ENCODE results near the gene GALE. TPM values are rescaled to one million over a fixed set of nuclear protein-coding genes. Genes with fewer than 3 reads are reported as not detected.

GALE gene
- polyA plus RNA-seq, 3 donors = 17.6 to 21.9 (median 18.0) TPM

DNA sequence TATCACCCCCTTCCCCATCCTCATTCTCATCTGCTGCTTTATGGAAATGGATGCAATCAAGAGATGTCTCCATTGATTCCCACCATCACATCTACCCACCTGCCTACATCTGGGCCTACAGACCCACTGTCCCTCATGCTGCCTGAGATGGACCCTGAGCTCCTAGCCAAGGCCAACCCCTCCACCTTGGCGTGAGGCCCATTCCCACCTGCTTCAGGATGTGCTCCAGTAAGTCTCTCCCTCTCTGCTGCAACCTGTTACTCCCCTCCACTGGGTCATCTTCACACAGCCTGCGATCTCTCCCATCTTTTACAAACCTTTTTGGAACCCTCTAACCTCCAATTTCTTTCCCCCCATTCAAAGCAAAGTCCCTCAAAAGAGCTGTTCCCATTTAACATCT is 4.5 kb upstream of the GALE start:
- H3K9me3 ChIP-seq (replicated peaks in 1 of 2; ENCODE audit: control insufficient read depth in 1 of 2, insufficient read depth in 1 of 2, low read length in 2 of 2) = no peaks in the 10 kb centered on the region
- peak overlapping the region; percentile 87 to 94 (median 91) for H3K27ac Mint-ChIP-seq
- no peak for DNase-seq
- H3K27me3 Mint-ChIP-seq (ENCODE audit: low read depth in 3 of 3) = peaks cover 0 to 3% (median 0%) of the 10 kb centered on the region in 3 donors
- H3K4me1 Mint-ChIP-seq = peaks cover 67% of the 10 kb centered on the region
- H3K4me3 Mint-ChIP-seq = no peak overlapping the region
- 94% methylated on average over 2 of the region's 2 CpGs for WGBS (ENCODE audit: insufficient coverage)
- peaks cover 3 to 32% of the 10 kb centered on the region in 2 donors for H3K36me3 ChIP-seq (replicated peaks in 1 of 2; ENCODE audit: control insufficient read depth in 1 of 2, insufficient read depth in 2 of 2, low read length in 2 of 2)
- no peaks in the 10 kb centered on the region for H3K79me2 ChIP-seq (ENCODE audit: insufficient read depth, low read length)
- no peak overlapping the region for H3K4me2 ChIP-seq (replicated peaks; ENCODE audit: extremely low read depth, low read length, poor library complexity, severe bottlenecking)
- H4K20me1 ChIP-seq (ENCODE audit: insufficient read depth, low read length) = no peaks in the 10 kb centered on the region
- no peaks in the 10 kb centered on the region for H3K9me3 Mint-ChIP-seq
- peak overlapping the region; percentile 75 for H3K27ac ChIP-seq (ENCODE audit: low read depth in 1 of 2, low read length in 2 of 2)
- peaks cover 37 to 49% of the 10 kb centered on the region in 2 donors for H3K36me3 Mint-ChIP-seq
- intact Hi-C loops (cut with micrococcal nuclease) = loop anchor here in 1 of 2 donors (10.0 kb wide), 1 partner anchor 110 kb away; the partner anchor contains the start of gene CNR2
- TF ChIP-seq CTCF (IDR thresholded peaks at IDR 0.05) = no peak
- H3K9ac ChIP-seq (ENCODE audit: insufficient read depth, low read length, poor library complexity, severe bottlenecking) = no peak overlapping the region
- H3K4me1 ChIP-seq (ENCODE audit: control insufficient read depth in 1 of 2, insufficient read depth in 2 of 2, low read length in 2 of 2) = peaks cover 62 to 73% of the 10 kb centered on the region in 2 donors
- H2AFZ ChIP-seq (ENCODE audit: insufficient read depth, low read depth, low read length, poor library complexity, severe bottlenecking) = no peak overlapping the region
- no peaks in the 10 kb centered on the region for H3K27me3 ChIP-seq (ENCODE audit: control insufficient read depth in 2 of 2, insufficient read depth in 2 of 2, low read length in 2 of 2)
- H3K4me3 ChIP-seq (replicated peaks in 1 of 3; ENCODE audit: low read depth in 2 of 3, low read length in 3 of 3) = no peak overlapping the region

- peak overlapping the region; percentile 75 for H3K27ac ChIP-seq (ENCODE audit: low read depth in 1 of 2, low read length in 2 of 2)
- peaks cover 5% of the 10 kb centered on the region for H3K79me2 ChIP-seq (ENCODE audit: insufficient read depth, low read length)
- H2AFZ ChIP-seq (ENCODE audit: insufficient read depth, low read depth, low read length, poor library complexity, severe bottlenecking) = no peak overlapping the region
- H3K4me2 ChIP-seq (replicated peaks; ENCODE audit: extremely low read depth, low read length, poor library complexity, severe bottlenecking) = no peak overlapping the region
- DNase-seq = peak in 2 of 3 donors; percentile 46 to 49
- H3K27me3 Mint-ChIP-seq (ENCODE audit: low read depth in 3 of 3) = peaks cover 0 to 3% (median 3%) of the 10 kb centered on the region in 3 donors
- peaks cover 61 to 73% of the 10 kb centered on the region in 2 donors for H3K4me1 ChIP-seq (ENCODE audit: control insufficient read depth in 1 of 2, insufficient read depth in 2 of 2, low read length in 2 of 2)
- no peak overlapping the region for H3K9ac ChIP-seq (ENCODE audit: insufficient read depth, low read length, poor library complexity, severe bottlenecking)
- H3K9me3 ChIP-seq (replicated peaks in 1 of 2; ENCODE audit: control insufficient read depth in 1 of 2, insufficient read depth in 1 of 2, low read length in 2 of 2) = no peaks in the 10 kb centered on the region
- WGBS (ENCODE audit: insufficient coverage) = 49% methylated on average over 7 of the region's 7 CpGs
- peaks cover 66% of the 10 kb centered on the region for H3K4me1 Mint-ChIP-seq
- H4K20me1 ChIP-seq (ENCODE audit: insufficient read depth, low read length) = no peaks in the 10 kb centered on the region
- H3K4me3 Mint-ChIP-seq = peak overlapping the region; percentile 0 to 15
- intact Hi-C loops (cut with micrococcal nuclease) = loop anchor here in 1 of 2 donors (10.0 kb wide), 1 partner anchor 110 kb away; the partner anchor contains the start of gene CNR2
- peaks cover 3 to 32% of the 10 kb centered on the region in 2 donors for H3K36me3 ChIP-seq (replicated peaks in 1 of 2; ENCODE audit: control insufficient read depth in 1 of 2, insufficient read depth in 2 of 2, low read length in 2 of 2)
- no peaks in the 10 kb centered on the region for H3K27me3 ChIP-seq (ENCODE audit: control insufficient read depth in 2 of 2, insufficient read depth in 2 of 2, low read length in 2 of 2)
- no peak overlapping the region for H3K4me3 ChIP-seq (replicated peaks in 1 of 3; ENCODE audit: low read depth in 2 of 3, low read length in 3 of 3)
- H3K9me3 Mint-ChIP-seq = no peaks in the 10 kb centered on the region
- H3K27ac Mint-ChIP-seq = peak overlapping the region; percentile 87 to 94 (median 91)
- TF ChIP-seq CTCF (IDR thresholded peaks at IDR 0.05) = no peak
- peaks cover 37 to 49% of the 10 kb centered on the region in 2 donors for H3K36me3 Mint-ChIP-seq
Observed at GRCh38 chr1:23804183-23804835, 3.8 kb upstream of the GALE start.
